Panc1 (cell line): Measurements from ENCODE around the gene RGS6. TPM values are rescaled to one million over a fixed set of nuclear protein-coding genes. Genes with fewer than 3 reads are reported as not detected.

Experiments
- ATAC-seq: fragments of 200-7000 bp; cut with Tn5 transposase; 2 replicates; pipeline ENCODE4 v1.9.1; 2020; ENCODE audit warnings: mild to moderate bottlenecking, moderate library complexity
- BruUV-seq: library from RNA; stranded (reverse); fragments of 400-500 nt; replicated peaks from 2 replicates; lab custom pipeline; 2021; lab: Mats Ljungman, UMichigan
- CTCF ChIA-PET: fragments of 300-600 bp; sonication (Branson Sonifier 250); formaldehyde crosslinking; loops from one replicate; lab custom pipeline; 2022; ENCODE audit warnings: antibody characterized with exemption; lab: Charles Lee
- POLR2A ChIA-PET: fragments of 300-600 bp; sonication (Branson Sonifier 250); formaldehyde crosslinking; loops from one replicate; lab custom pipeline; 2022; ENCODE audit warnings: antibody characterized with exemption; lab: Charles Lee
- DNase-seq: peaks from one replicate; pipeline ENCODE4 v3.0.0-alpha.2; 2010; ENCODE audit warnings: low read depth, low spot score
- H3K27ac ChIP-seq: 2 replicates; pipeline ENCODE4 v1.5.1; 2011; ENCODE audit warnings: mild to moderate bottlenecking, low read length, inconsistent platforms
- H3K27me3 ChIP-seq: fragments of 200-500 bp; sonication (Bioruptor generic); 2 replicates; pipeline ENCODE4 v1.6.0; 2014; ENCODE audit warnings: low read length, inconsistent platforms; ENCODE audit not compliant: control insufficient read depth, insufficient read depth
- H3K36me3 ChIP-seq: fragments of 200-500 bp; sonication (Bioruptor generic); 2 replicates; pipeline ENCODE4 v1.5.1; 2014; ENCODE audit warnings: inconsistent platforms, mild to moderate bottlenecking, low read length, moderate library complexity; ENCODE audit not compliant: control insufficient read depth, insufficient read depth
- H3K4me1 ChIP-seq: 2 replicates; pipeline ENCODE4 v1.5.1; 2011; ENCODE audit warnings: inconsistent platforms, mild to moderate bottlenecking, low read length, moderate library complexity; ENCODE audit not compliant: control insufficient read depth, insufficient read depth
- H3K4me3 ChIP-seq, 2 experiments: 2 replicates each; pipeline ENCODE4 v1.5.1; 2011 to 2012; ENCODE audit warnings: low read depth in 2 of 2, low read length in 2 of 2, mild to moderate bottlenecking in 2 of 2, inconsistent platforms in 1 of 2, moderate library complexity in 1 of 2
- H3K9me3 ChIP-seq: fragments of 200-500 bp; sonication (Bioruptor generic); 2 replicates; pipeline ENCODE4 v1.5.1; 2014; ENCODE audit warnings: low read depth, mild to moderate bottlenecking, inconsistent platforms, low read length, moderate library complexity; ENCODE audit not compliant: control insufficient read depth, insufficient read depth
- CTCF ChIP-seq: fragments of 450-650 bp; IDR thresholded peaks from 2 replicates; pipeline ENCODE4 v1.5.1; 2017; ENCODE audit warnings: mild to moderate bottlenecking
- POLR2AphosphoS5 ChIP-seq: IDR thresholded peaks from 2 replicates; pipeline ENCODE4 v1.6.1; 2012; ENCODE audit warnings: mild to moderate bottlenecking, low read depth, low read length, moderate library complexity
- REST ChIP-seq, 2 experiments: IDR thresholded peaks; 2 replicates each; pipeline ENCODE4 v1.6.1; 2011 to 2012; ENCODE audit warnings: low read depth in 2 of 2, control low read depth in 1 of 2, low read length in 1 of 2, mild to moderate bottlenecking in 1 of 2, moderate library complexity in 1 of 2; ENCODE audit not compliant: insufficient read depth in 1 of 2
- SIN3A ChIP-seq: IDR thresholded peaks from 2 replicates; pipeline ENCODE4 v1.6.1; 2012; ENCODE audit warnings: low read depth, mild to moderate bottlenecking, low read length, moderate library complexity, borderline replicate concordance; ENCODE audit not compliant: insufficient read depth
- TCF7L2 ChIP-seq: IDR thresholded peaks from 2 replicates; pipeline ENCODE4 v1.6.1; 2011; ENCODE audit warnings: mild to moderate bottlenecking, low read depth, low read length, inconsistent platforms
- in situ Hi-C: cut with HindIII; loops from 2 replicates; pipeline ENCODE4 v1.10.0; 2016; ENCODE audit warnings: low sequenced_read_pairs, low pct_unique_long_range_greater_than_20kb
- intact Hi-C: fragments of 100-400 bp; cut with micrococcal nuclease; formaldehyde crosslinking; loops from one replicate; pipeline ENCODE4 v1.10.0; 2022; ENCODE audit not compliant: unreplicated experiment
- total RNA-seq: library from RNA; stranded (reverse); gene quantifications from one replicate; pipeline ENCODE4 v1.2.1, GENCODE V29; 2021; ENCODE audit not compliant: unreplicated experiment

The RGS6 gene
- total RNA-seq, 1 experiment from 2014 or later, result not detected

- no peaks in the 10 kb centered on the region for H3K27me3 ChIP-seq
Observed at GRCh38 chr14:72604133-72604532, 671.9 kb downstream of the RGS6 start.

GRCh38 chr14:72605096-72605920 is 673.1 kb downstream of the RGS6 start:
- POLR2A ChIA-PET, result no interaction called here
- ATAC-seq (no peak), DNase-seq (no peak)
- CTCF ChIA-PET, result no interaction called here
- H3K27ac ChIP-seq, result no peak overlapping the region
- no peaks in the 10 kb centered on the region for H3K27me3 ChIP-seq
- H3K4me3 ChIP-seq, result no peak overlapping the region
- no peaks in the 10 kb centered on the region for H3K4me1 ChIP-seq
- H3K9me3 ChIP-seq, result no peaks in the 10 kb centered on the region
- H3K36me3 ChIP-seq, result no peaks in the 10 kb centered on the region
- BruUV-seq, result no TSS peak
- no peak for TF ChIP-seq CTCF
- TF ChIP-seq REST (IDR thresholded peaks at IDR 0.05; ENCODE audit: insufficient read depth in 1 of 2, low read depth in 2 of 2, low read length in 1 of 2), result no peak
- TF ChIP-seq TCF7L2, result no peak
- no peak for TF ChIP-seq POLR2AphosphoS5
- TF ChIP-seq SIN3A, result no peak
- intact Hi-C loops (no loop called here), in situ Hi-C loops (no loop called here)

More at GRCh38 chr14:72604133-72604532, 671.9 kb downstream of the RGS6 start:
- no peak for TF ChIP-seq CTCF
- no peak for TF ChIP-seq POLR2AphosphoS5
- TF ChIP-seq TCF7L2, result no peak
- no peak for TF ChIP-seq SIN3A
- Histone ChIP-seq H3K36me3 (no peaks in the 10 kb centered on the region), H3K4me3 (no peak overlapping the region), H3K27ac (no peak overlapping the region), H3K4me1 (no peaks in the 10 kb centered on the region), H3K9me3 (no peaks in the 10 kb centered on the region)
- CTCF ChIA-PET, result no interaction called here
- POLR2A ChIA-PET, result no interaction called here
- intact Hi-C loops (no loop called here), in situ Hi-C loops (no loop called here)
- no peak for DNase-seq
- no peak for ATAC-seq
- no TSS peak for BruUV-seq
